Fibroblast of villous mesenchyme (primary cell): ENCODE results near the gene SPTA1. TPM values are rescaled to one million over a fixed set of nuclear protein-coding genes. Genes with fewer than 3 reads are reported as not detected.

Source experiments
- DNase-seq: peaks from one replicate; pipeline ENCODE4 v3.0.0-alpha.2; 2010; ENCODE audit warnings: low read depth
- H3K4me3 ChIP-seq: 2 replicates; pipeline ENCODE4 v1.5.1; 2011; ENCODE audit warnings: low read depth, mild to moderate bottlenecking, low read length
- CTCF ChIP-seq: IDR thresholded peaks from 2 replicates; pipeline ENCODE4 v1.5.1; 2012; ENCODE audit warnings: low read depth, mild to moderate bottlenecking, low read length; ENCODE audit not compliant: insufficient read depth
- total RNA-seq: library from RNA; depleted of rRNA; stranded (reverse); fragments of >200 nt; gene quantifications from 2 replicates; pipeline ENCODE4 v1.2.3, GENCODE V29; 2012

The SPTA1 gene
- total RNA-seq, 1 donor: not detected

DNA sequence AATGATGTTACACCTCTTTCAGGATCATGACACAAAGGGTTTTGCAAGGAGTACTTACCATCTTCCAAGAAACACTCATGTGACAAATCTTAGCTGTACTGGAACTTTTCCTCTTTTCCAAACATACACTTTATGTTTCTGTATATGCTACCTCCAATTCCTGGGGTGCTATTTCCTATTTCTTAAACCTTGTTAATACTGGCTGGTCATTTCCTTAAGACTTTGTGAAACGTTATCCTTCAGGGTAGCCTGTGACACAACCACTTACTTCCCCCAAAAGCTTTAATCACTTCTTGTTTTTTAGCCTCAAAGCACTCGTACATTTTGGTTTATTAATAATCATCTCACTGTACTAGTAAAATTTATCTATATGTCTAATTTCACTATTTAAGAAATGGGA is 42.1 kb downstream of the SPTA1 start:
- no peak for DNase-seq
- no peak for TF ChIP-seq CTCF

GRCh38 chr1:158638904-158639303 is 47.6 kb downstream of the SPTA1 start:
- H3K4me3 ChIP-seq: no peak overlapping the region
- no peak for DNase-seq
- no peak for TF ChIP-seq CTCF

More for the DNA sequence above, 42.1 kb downstream of the SPTA1 start:
- no peak overlapping the region for H3K4me3 ChIP-seq

GRCh38 chr1:158638146-158638545 is 48.4 kb downstream of the SPTA1 start:
- DNase-seq: no peak
- no peak overlapping the region for H3K4me3 ChIP-seq
- TF ChIP-seq CTCF: no peak

DNA sequence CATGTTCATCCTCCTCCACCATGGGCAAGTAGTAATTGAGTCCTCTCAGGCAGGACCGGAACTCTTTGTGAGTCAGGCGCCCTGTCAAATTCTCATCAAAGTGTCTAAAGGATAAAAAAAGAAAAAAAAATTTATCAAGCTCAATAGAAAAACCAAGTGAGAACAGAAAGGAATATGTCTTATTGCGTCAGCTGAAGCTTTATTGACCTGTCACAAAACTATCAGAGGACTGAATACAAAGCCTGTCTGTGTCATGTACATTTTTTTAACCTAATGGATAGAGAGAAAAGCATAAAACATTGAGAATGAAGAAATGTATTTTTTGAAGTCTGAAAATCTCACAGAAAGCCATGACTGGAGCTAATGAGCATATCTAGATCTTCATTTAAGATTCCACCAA is 72.8 kb downstream of the SPTA1 start:
- no peak for TF ChIP-seq CTCF
- DNase-seq: no peak

DNA sequence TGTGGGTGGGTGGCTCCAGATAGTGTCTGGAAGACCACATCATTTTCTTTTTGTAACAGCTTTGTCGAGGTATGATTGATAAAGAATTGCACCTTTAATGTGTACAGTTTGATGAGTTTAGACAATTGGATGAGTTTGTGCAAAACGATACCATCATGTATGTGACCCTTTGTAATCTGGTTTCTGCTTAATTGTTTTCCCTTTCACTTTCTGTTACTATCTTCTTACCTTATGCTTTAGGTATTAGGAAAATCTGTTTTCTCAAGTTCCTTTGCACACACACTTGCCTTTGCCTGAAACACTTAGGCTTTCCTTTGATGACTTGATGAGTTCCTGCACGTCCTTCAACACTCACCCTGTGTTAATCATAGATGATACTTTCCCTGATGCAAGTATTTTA is 74.6 kb downstream of the SPTA1 start:
- TF ChIP-seq CTCF: no peak
- no peak for DNase-seq
- H3K4me3 ChIP-seq: no peak overlapping the region

More for the DNA sequence above, 72.8 kb downstream of the SPTA1 start:
- H3K4me3 ChIP-seq: no peak overlapping the region

DNA sequence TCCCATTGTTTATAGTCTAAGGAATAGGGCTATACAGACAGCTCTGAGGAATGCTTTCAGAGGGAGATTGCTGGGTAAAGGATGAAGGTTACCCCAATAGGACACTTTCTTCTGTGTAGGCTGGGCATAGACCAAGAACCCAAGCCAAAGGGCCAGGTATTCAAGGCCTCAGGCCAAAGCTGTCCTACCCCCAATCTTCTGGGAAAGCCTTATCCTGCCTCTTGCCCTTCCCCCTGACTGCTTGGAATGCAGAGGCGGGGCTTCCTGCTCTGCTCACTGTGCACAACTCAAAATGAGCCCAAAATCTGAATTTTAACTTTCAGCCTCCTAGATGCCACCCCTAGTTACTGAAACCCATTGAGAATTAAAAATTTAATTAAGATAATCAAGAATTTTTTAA is 79.2 kb downstream of the SPTA1 start:
- no peak overlapping the region for H3K4me3 ChIP-seq
- no peak for TF ChIP-seq CTCF
- DNase-seq: no peak

DNA sequence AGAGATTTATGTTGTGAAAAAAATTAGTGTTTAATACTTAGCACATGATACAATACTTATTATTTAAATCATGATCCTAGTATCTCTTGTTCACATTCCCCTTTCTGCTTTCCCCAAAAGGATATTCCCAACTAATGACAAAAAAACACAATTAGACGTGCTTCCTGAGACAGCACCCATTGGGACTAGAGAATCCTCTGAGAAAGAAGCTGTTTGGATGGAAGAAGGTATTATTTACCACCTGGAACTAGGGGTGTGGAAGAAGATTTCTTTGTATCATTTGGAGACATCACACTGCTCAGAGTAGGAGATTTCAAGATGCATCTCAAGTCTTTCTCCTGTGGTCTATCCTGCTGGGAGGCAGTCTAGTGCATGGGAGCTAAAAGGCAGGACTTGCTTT is 81.5 kb downstream of the SPTA1 start, which contains the start of gene OR10Z1:
OR10Z1 (plus strand) TSS at position 301 of the 400 bp plus-strand sequence. CDS start 1,171 bp downstream, outside the sequence.
- no peak within 1 kb of the TSS for H3K4me3 ChIP-seq
- no peak for TF ChIP-seq CTCF
- DNase-seq: no peak
